CD14-positive monocyte (primary cell): Measurements from ENCODE around the gene SLC16A7. TPM values are rescaled to one million over a fixed set of nuclear protein-coding genes. Genes with fewer than 3 reads are reported as not detected.

Experiments used
- DNase-seq, 3 donors: peaks; one replicate each; pipeline ENCODE4 v3.0.0-alpha.2; 2011 to 2022
- H2AFZ ChIP-seq: 2 replicates; pipeline ENCODE4 v1.6.0; 2012; ENCODE audit warnings: mild to moderate bottlenecking, low read depth, low read length, inconsistent platforms; ENCODE audit not compliant: insufficient read depth, poor library complexity, severe bottlenecking
- H3K27ac ChIP-seq, 2 donors: 1 replicate in 1 of 2; 2 replicates in 1 of 2; pipeline ENCODE4 v1.5.1; 2012 to 2013; ENCODE audit warnings: low read length in 2 of 2, control low read depth in 1 of 2, inconsistent platforms in 1 of 2, low read depth in 1 of 2, mild to moderate bottlenecking in 1 of 2
- H3K27me3 ChIP-seq, 2 donors: one replicate each; pipeline versions ENCODE4 v1.6.0 to v1.6.1; 2011 to 2013; ENCODE audit warnings: low read length in 2 of 2; ENCODE audit not compliant: control insufficient read depth in 2 of 2, insufficient read depth in 2 of 2
- H3K36me3 ChIP-seq, 2 donors: replicated peaks in 1 of 2; 1 replicate in 1 of 2; 2 replicates in 1 of 2; pipeline versions ENCODE4 v1.5.1 to v1.6.1; 2012 to 2013; ENCODE audit warnings: low read length in 2 of 2, control low read depth in 1 of 2, inconsistent platforms in 1 of 2, mild to moderate bottlenecking in 1 of 2; ENCODE audit not compliant: insufficient read depth in 2 of 2, control insufficient read depth in 1 of 2
- H3K4me1 ChIP-seq, 2 donors: 1 replicate in 1 of 2; 2 replicates in 1 of 2; pipeline versions ENCODE4 v1.5.1 to v1.6.1; 2012 to 2013; ENCODE audit warnings: low read length in 2 of 2, control low read depth in 1 of 2, inconsistent platforms in 1 of 2, mild to moderate bottlenecking in 1 of 2, moderate library complexity in 1 of 2; ENCODE audit not compliant: insufficient read depth in 2 of 2, control insufficient read depth in 1 of 2
- H3K4me2 ChIP-seq: replicated peaks from 2 replicates; pipeline ENCODE3; 2012; ENCODE audit warnings: low read length, moderate library complexity, mild to moderate bottlenecking; ENCODE audit not compliant: poor library complexity, severe bottlenecking; ENCODE audit errors: extremely low read depth
- H3K4me3 ChIP-seq, 3 experiments: fragments of 200-600 bp in 1 of 3; sonication (generic) in 1 of 3; replicated peaks in 1 of 3; 1 replicate in 2 of 3; 2 replicates in 1 of 3; pipeline ENCODE4 v1.5.1; 2011 to 2013; ENCODE audit warnings: low read length in 3 of 3, mild to moderate bottlenecking in 3 of 3, control low read depth in 2 of 3, low read depth in 2 of 3, inconsistent platforms in 1 of 3, moderate library complexity in 1 of 3
- H3K79me2 ChIP-seq: 2 replicates; pipeline ENCODE4 v1.6.0; 2012; ENCODE audit warnings: mild to moderate bottlenecking, control low read depth, inconsistent platforms, low read length, moderate library complexity; ENCODE audit not compliant: insufficient read depth
- H3K9ac ChIP-seq: 2 replicates; pipeline ENCODE4 v1.6.0; 2017; ENCODE audit warnings: low read length, mild to moderate bottlenecking; ENCODE audit not compliant: insufficient read depth, poor library complexity, severe bottlenecking
- H3K9me3 ChIP-seq, 2 donors: replicated peaks in 1 of 2; 1 replicate in 1 of 2; 2 replicates in 1 of 2; pipeline versions ENCODE4 v1.5.1 to v1.6.1; 2012 to 2013; ENCODE audit warnings: low read length in 2 of 2, control low read depth in 1 of 2; ENCODE audit not compliant: control insufficient read depth in 1 of 2, insufficient read depth in 1 of 2
- H4K20me1 ChIP-seq: 2 replicates; pipeline ENCODE4 v1.6.0; 2012; ENCODE audit warnings: mild to moderate bottlenecking, low read length, control low read depth, moderate library complexity; ENCODE audit not compliant: insufficient read depth
- H3K27ac Mint-ChIP-seq, 7 donors: one replicate each; pipeline ENCODE4 v1.8.0; 2020; ENCODE audit warnings: mild to moderate bottlenecking in 7 of 7, mixed read lengths in 7 of 7, moderate library complexity in 6 of 7, inconsistent platforms in 2 of 7
- H3K27me3 Mint-ChIP-seq, 3 donors: one replicate each; pipeline ENCODE4 v1.8.0; 2021 to 2022; ENCODE audit warnings: low read depth in 3 of 3, mild to moderate bottlenecking in 3 of 3, mixed read lengths in 3 of 3, moderate library complexity in 3 of 3, inconsistent platforms in 1 of 3
- H3K36me3 Mint-ChIP-seq, 2 donors: one replicate each; pipeline ENCODE4 v1.8.0; 2020; ENCODE audit warnings: mixed read lengths in 2 of 2, inconsistent platforms in 1 of 2, mild to moderate bottlenecking in 1 of 2
- H3K4me1 Mint-ChIP-seq: one replicate; pipeline ENCODE4 v1.8.0; 2020; ENCODE audit warnings: mild to moderate bottlenecking, mixed read lengths
- H3K4me3 Mint-ChIP-seq, 2 donors: one replicate each; pipeline ENCODE4 v1.8.0; 2020; ENCODE audit warnings: mild to moderate bottlenecking in 2 of 2, mixed read lengths in 2 of 2, moderate library complexity in 1 of 2
- H3K9me3 Mint-ChIP-seq, 7 donors: one replicate each; pipeline ENCODE4 v1.8.0; 2020 to 2022; ENCODE audit warnings: mixed read lengths in 7 of 7, mild to moderate bottlenecking in 6 of 7, moderate library complexity in 6 of 7, inconsistent platforms in 2 of 7
- CTCF ChIP-seq: fragments of 200-600 bp; IDR thresholded peaks from one replicate; pipeline ENCODE4 v1.8.0; 2022; ENCODE audit warnings: antibody characterized with exemption, mild to moderate bottlenecking
- WGBS: methylation state at CpG from one replicate; pipeline ENCODE4 v1.1.5; 2013; ENCODE audit warnings: missing lambda C conversion rate; ENCODE audit not compliant: insufficient coverage; 5-methylcytosine and 5-hydroxymethylcytosine counted together
- intact Hi-C, 2 donors: fragments of 100-400 bp; cut with micrococcal nuclease; formaldehyde crosslinking; loops; one replicate each; pipeline versions ENCODE4 v1.15.0 to v1.15.1; 2023
- polyA plus RNA-seq, 3 donors: library from polyadenylated mRNA; depleted of rRNA in 1 of 3; unstranded in 2 of 3; stranded (reverse) in 1 of 3; fragments of 300-500 nt in 2 of 3; fragments of >200 nt in 1 of 3; fragmentation: Illumina TruSeq in 2 of 3; gene quantifications; 1 replicate in 2 of 3; 2 replicates in 1 of 3; pipeline ENCODE4 v1.2.3, GENCODE V29; 2012 to 2021

The SLC16A7 gene
- polyA plus RNA-seq, 3 donors, result 6.9 to 16.9 (median 11.8) TPM

- no peaks in the 10 kb centered on the region for H3K79me2 ChIP-seq
Observed at GRCh38 chr12:59719701-59720100, 123.9 kb downstream of the SLC16A7 start.

DNA sequence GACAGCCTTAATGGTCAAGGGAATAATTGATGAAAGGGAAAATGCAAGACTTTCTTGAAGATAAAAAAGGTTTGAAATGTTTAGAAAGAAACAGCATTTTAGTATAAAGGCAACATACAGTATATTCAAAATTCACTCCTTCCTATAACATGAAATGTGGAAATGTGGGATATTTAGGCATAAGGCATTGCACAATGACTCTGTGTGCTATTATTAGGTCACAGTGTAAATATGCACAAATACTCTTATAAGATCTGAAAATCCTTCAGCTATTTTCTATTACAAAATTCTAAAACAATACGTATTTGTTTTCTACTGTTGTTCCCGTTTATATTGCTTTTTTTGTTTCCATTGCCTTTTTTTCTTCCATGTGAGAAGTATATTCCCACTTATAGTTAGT is 127.7 kb downstream of the SLC16A7 start:
- Histone ChIP-seq H3K27me3 (no peaks in the 10 kb centered on the region), H3K4me3 (no peak overlapping the region), H3K4me2 (no peak overlapping the region), H3K36me3 (no peaks in the 10 kb centered on the region), H4K20me1 (no peaks in the 10 kb centered on the region), H3K27ac (no peak overlapping the region), H3K4me1 (no peaks in the 10 kb centered on the region), H3K9me3 (no peaks in the 10 kb centered on the region), H3K79me2 (no peaks in the 10 kb centered on the region), H2AFZ (no peak overlapping the region), H3K9ac (no peak overlapping the region)
- no peak for DNase-seq
- Mint-ChIP-seq H3K27ac (no peak overlapping the region), H3K36me3 (no peaks in the 10 kb centered on the region), H3K4me1 (no peaks in the 10 kb centered on the region), H3K9me3 (no peaks in the 10 kb centered on the region), H3K4me3 (no peak overlapping the region), H3K27me3 (no peaks in the 10 kb centered on the region)
- WGBS, result no CpG with 5 or more reads among the region's 2 CpGs
- no peak for TF ChIP-seq CTCF
- intact Hi-C loops, result no loop called here

More at GRCh38 chr12:59719701-59720100, 123.9 kb downstream of the SLC16A7 start:
- Histone ChIP-seq H3K36me3 (no peaks in the 10 kb centered on the region), H3K9me3 (no peaks in the 10 kb centered on the region), H3K27ac (no peak overlapping the region), H3K4me2 (no peak overlapping the region), H3K4me1 (no peaks in the 10 kb centered on the region), H4K20me1 (no peaks in the 10 kb centered on the region), H3K27me3 (no peaks in the 10 kb centered on the region), H3K9ac (no peak overlapping the region), H2AFZ (no peak overlapping the region), H3K4me3 (no peak overlapping the region)
- no peak for DNase-seq
- no peaks in the 10 kb centered on the region for H3K9me3 Mint-ChIP-seq
- no peaks in the 10 kb centered on the region for H3K4me1 Mint-ChIP-seq
- no CpG with 5 or more reads among the region's 2 CpGs for WGBS
- no peak for TF ChIP-seq CTCF
- H3K27me3 Mint-ChIP-seq, result no peaks in the 10 kb centered on the region
- intact Hi-C loops, result no loop called here
- no peak overlapping the region for H3K27ac Mint-ChIP-seq
- no peak overlapping the region for H3K4me3 Mint-ChIP-seq
- peaks cover 0 to 1% of the 10 kb centered on the region in 2 donors for H3K36me3 Mint-ChIP-seq
